HG03064 (cell line): Measurements from ENCODE around the gene ZCRB1.
"Not testable (repeated sequence)": the region's sequence is repeated elsewhere in the genome, so short reads cannot be mapped to it uniquely, and the experiment has no call there.

Source experiments
- ATAC-seq: cut with Tn5 transposase; IDR thresholded peaks from one replicate; pipeline ENCODE4 v1.9.1; 2021; ENCODE audit warnings: low read depth; ENCODE audit not compliant: unreplicated experiment

Gene ZCRB1

GRCh38 chr12:42325653-42326474 is at the start of gene ZCRB1, which contains the start of gene PPHLN1:
Gene ZCRB1, minus strand, starts transcription at chr12:42326094. Its CDS starts 1,992 bp downstream, at chr12:42324102.
Gene PPHLN1, plus strand, starts transcription at chr12:42326167. Its CDS starts 9,736 bp downstream, at chr12:42335903.
- ATAC-seq, result peak; percentile 91

GRCh38 chr12:42373669-42374068 is 47.8 kb upstream of the ZCRB1 start:
- ATAC-seq, result no peak

GRCh38 chr12:42372154-42372791 is 46.4 kb upstream of the ZCRB1 start:
- ATAC-seq, result peak; percentile 92

GRCh38 chr12:42370013-42370412 is 44.1 kb upstream of the ZCRB1 start:
- ATAC-seq, result no peak

- ATAC-seq, result no peak
These were observed 39.6 kb upstream of the ZCRB1 start for GRCh38 chr12:42365486-42365885.

GRCh38 chr12:42364692-42365091 is 38.8 kb upstream of the ZCRB1 start:
- ATAC-seq, result no peak

- ATAC-seq, result no peak
These were observed 36.9 kb upstream of the ZCRB1 start for GRCh38 chr12:42362647-42363260.

- no peak for ATAC-seq
These were observed 36.2 kb upstream of the ZCRB1 start for GRCh38 chr12:42361909-42362646.

GRCh38 chr12:42360747-42361403 is 35.0 kb upstream of the ZCRB1 start:
- peak; percentile 71 for ATAC-seq

- no peak for ATAC-seq
These were observed 30.4 kb upstream of the ZCRB1 start for GRCh38 chr12:42356344-42356743.

- not testable (repeated sequence) for ATAC-seq
These were observed 24.1 kb upstream of the ZCRB1 start for GRCh38 chr12:42350021-42350407.

GRCh38 chr12:42349119-42350020 is 23.5 kb upstream of the ZCRB1 start:
- not testable (repeated sequence) for ATAC-seq

GRCh38 chr12:42346403-42347002 is 20.6 kb upstream of the ZCRB1 start:
- ATAC-seq, result no peak

GRCh38 chr12:42343721-42344120 is 17.8 kb upstream of the ZCRB1 start:
- no peak for ATAC-seq

GRCh38 chr12:42342028-42342427 is 16.1 kb upstream of the ZCRB1 start:
- ATAC-seq, result no peak

- ATAC-seq, result no peak
These were observed 12.4 kb upstream of the ZCRB1 start for GRCh38 chr12:42338280-42338679.

- no peak for ATAC-seq
These were observed 10.4 kb upstream of the ZCRB1 start for GRCh38 chr12:42336286-42336685.

- peak; percentile 68 for ATAC-seq
These were observed 6.7 kb upstream of the ZCRB1 start for GRCh38 chr12:42332301-42333285.
